Measurements from ENCODE around the gene SAMD11.

DNA sequence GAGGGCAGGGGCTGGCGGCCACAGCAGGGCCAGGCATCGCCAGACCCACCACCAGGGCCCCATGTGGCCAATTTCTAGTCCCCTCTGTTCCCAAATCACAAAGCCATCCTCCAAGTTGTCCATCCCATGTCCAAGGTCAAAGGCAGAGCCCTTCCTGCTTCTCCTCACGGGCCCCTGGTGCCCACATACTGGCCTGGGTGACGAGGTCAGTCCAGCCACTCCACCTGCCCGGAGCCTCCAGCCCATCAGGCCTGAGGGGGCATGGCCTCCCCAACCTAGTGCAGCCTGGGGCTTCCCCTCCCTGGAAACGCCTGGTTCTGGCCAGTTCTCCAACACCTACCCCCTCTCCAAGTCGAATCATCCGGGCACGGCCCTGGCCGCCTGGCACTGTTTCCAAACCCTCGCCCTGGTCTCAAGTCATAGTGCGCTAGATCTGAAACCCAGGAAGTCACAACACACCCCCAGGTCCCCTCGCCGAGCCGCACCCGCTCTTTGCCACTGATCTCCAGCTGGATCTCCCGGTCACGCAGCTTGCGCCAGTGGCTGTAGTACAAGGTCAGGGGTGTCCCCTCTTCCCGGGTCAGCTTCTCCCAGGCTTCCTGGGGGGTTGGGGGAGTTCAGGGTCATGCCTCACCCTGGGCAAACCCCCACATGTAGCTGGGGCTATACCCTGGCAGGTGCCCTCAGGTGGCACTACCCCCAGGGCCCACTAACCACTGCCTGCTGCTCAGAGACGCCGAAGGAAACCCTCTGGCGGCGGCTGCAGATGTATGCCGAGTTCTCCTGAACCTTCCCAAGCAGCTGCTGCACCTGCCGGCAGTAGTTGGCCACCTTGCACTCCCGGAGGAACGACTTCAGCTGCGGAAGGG lies 22.2 kb downstream of the SAMD11 start:
- TF ChIP-seq POLR2A (IDR thresholded peaks at IDR 0.05; ENCODE audit: low read depth) (no peak), POLR2AphosphoS5 (IDR thresholded peaks at IDR 0.05) (no peak)
- TF ChIP-seq, protein P1, sequence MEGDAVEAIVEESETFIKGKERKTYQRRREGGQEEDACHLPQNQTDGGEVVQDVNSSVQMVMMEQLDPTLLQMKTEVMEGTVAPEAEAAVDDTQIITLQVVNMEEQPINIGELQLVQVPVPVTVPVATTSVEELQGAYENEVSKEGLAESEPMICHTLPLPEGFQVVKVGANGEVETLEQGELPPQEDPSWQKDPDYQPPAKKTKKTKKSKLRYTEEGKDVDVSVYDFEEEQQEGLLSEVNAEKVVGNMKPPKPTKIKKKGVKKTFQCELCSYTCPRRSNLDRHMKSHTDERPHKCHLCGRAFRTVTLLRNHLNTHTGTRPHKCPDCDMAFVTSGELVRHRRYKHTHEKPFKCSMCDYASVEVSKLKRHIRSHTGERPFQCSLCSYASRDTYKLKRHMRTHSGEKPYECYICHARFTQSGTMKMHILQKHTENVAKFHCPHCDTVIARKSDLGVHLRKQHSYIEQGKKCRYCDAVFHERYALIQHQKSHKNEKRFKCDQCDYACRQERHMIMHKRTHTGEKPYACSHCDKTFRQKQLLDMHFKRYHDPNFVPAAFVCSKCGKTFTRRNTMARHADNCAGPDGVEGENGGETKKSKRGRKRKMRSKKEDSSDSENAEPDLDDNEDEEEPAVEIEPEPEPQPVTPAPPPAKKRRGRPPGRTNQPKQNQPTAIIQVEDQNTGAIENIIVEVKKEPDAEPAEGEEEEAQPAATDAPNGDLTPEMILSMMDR (IDR thresholded peaks at IDR 0.05), result no peak
